Kidney epithelial cell (primary cell): ENCODE measurements around the gene PIEZO1. TPM values are rescaled to one million over a fixed set of nuclear protein-coding genes. Genes with fewer than 3 reads are reported as not detected.

Experiments
- DNase-seq: peaks from one replicate; pipeline ENCODE4 v3.0.0-alpha.2; 2010; ENCODE audit warnings: low read depth
- H3K27me3 ChIP-seq: 2 replicates; pipeline ENCODE4 v1.6.0; 2011; ENCODE audit warnings: low read length; ENCODE audit not compliant: control insufficient read depth, insufficient read depth
- H3K36me3 ChIP-seq: 2 replicates; pipeline ENCODE4 v1.5.1; 2011; ENCODE audit warnings: low read length; ENCODE audit not compliant: control insufficient read depth, insufficient read depth
- H3K4me3 ChIP-seq: 2 replicates; pipeline ENCODE4 v1.5.1; 2011; ENCODE audit warnings: low read depth, mild to moderate bottlenecking, control low read depth, low read length
- total RNA-seq: library from RNA; depleted of rRNA; stranded (reverse); fragments of >200 nt; gene quantifications from 2 replicates; pipeline ENCODE4 v1.2.3, GENCODE V29; 2015
- TF ChIP-seq, protein P1 (sequence below): IDR thresholded peaks from 2 replicates; pipeline ENCODE4 v1.5.1; 2011; ENCODE audit warnings: mild to moderate bottlenecking, moderate library complexity, low read length, control low read depth, inconsistent platforms; ENCODE audit not compliant: insufficient read depth, poor library complexity, severe bottlenecking

Gene PIEZO1
- total RNA-seq, 1 donor from 2014 or later, result 309 TPM

DNA sequence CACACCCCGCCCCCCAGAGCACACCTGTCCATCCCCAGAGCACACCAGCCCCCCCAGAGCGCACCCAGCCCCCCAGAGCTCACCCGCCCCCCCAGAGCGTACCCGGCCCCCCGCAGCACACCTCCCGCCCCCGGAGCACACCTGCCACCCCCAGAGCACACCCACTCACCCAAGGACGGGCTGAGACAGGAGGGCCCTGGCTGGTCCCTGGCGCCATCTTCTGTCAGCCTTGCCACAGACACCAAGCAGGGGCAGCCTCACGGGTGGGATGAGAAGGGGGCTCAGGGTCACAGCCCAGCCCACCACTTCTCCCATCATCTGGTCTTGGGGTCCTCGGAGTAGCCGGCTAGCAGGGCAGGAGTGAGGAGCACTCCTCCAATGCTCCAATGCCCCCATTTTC, 31.8 kb downstream of the PIEZO1 start:
- DNase-seq, result no peak
- no peak overlapping the region for H3K4me3 ChIP-seq
- H3K27me3 ChIP-seq, result no peaks in the 10 kb centered on the region
- peaks cover 1% of the 10 kb centered on the region for H3K36me3 ChIP-seq
- TF ChIP-seq, protein P1, sequence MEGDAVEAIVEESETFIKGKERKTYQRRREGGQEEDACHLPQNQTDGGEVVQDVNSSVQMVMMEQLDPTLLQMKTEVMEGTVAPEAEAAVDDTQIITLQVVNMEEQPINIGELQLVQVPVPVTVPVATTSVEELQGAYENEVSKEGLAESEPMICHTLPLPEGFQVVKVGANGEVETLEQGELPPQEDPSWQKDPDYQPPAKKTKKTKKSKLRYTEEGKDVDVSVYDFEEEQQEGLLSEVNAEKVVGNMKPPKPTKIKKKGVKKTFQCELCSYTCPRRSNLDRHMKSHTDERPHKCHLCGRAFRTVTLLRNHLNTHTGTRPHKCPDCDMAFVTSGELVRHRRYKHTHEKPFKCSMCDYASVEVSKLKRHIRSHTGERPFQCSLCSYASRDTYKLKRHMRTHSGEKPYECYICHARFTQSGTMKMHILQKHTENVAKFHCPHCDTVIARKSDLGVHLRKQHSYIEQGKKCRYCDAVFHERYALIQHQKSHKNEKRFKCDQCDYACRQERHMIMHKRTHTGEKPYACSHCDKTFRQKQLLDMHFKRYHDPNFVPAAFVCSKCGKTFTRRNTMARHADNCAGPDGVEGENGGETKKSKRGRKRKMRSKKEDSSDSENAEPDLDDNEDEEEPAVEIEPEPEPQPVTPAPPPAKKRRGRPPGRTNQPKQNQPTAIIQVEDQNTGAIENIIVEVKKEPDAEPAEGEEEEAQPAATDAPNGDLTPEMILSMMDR, result no peak

DNA sequence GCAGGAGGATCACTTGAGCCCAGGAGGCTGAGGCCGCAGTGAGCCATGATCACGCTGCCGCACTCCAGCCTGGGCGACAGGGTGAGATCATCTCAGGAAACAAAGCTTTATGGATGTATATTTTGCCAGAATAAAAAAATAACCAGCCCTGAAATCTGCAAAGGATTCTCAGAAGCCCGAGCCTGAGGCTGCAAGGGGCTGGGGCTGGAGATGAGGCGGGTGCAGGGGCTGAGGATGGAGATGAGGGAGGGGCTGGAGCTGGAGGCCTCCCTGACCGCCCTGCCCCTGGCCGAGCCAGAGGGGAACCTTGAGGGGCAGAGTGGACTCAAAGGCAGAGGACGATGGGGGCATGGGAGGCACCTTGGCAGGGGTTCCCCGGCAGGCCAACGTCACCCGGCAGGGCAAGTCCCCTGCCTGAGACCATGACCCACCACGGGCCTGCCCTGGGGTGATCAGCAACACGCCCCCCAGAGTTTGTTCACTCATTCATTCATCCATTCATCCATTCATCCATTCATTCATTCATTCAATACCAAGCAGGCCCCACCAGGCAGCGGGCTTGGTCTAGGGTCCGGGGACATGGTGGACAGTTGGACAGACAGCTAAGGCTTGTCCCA, 32.5 kb downstream of the PIEZO1 start:
- Histone ChIP-seq H3K4me3 (no peak overlapping the region), H3K36me3 (peaks cover 1% of the 10 kb centered on the region), H3K27me3 (no peaks in the 10 kb centered on the region)
- DNase-seq, result no peak
- TF ChIP-seq, protein P1, result no peak

DNA sequence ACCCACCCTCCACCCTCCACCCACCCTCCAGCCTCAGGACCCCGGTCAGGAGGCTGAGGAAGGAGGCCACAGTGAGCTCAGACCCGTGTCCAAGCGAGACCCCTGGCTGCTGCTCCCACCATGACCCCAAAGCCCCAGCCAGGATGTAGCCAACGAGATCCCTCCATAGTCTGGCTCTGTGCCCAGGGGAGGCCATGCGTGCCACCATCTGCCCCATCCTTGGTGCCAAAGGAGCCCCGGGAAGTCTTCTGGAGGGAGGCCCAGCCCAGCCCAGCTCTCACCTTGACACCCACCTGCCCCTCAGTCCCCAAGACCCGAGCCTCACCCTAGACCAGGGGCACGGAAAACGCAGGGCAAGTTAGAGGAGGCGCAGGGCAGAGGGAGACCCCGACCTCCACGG, 34.2 kb downstream of the PIEZO1 start:
- Histone ChIP-seq H3K27me3 (no peaks in the 10 kb centered on the region), H3K36me3 (peaks cover 1% of the 10 kb centered on the region), H3K4me3 (no peak overlapping the region)
- no peak for DNase-seq
- TF ChIP-seq, protein P1, result no peak

DNA sequence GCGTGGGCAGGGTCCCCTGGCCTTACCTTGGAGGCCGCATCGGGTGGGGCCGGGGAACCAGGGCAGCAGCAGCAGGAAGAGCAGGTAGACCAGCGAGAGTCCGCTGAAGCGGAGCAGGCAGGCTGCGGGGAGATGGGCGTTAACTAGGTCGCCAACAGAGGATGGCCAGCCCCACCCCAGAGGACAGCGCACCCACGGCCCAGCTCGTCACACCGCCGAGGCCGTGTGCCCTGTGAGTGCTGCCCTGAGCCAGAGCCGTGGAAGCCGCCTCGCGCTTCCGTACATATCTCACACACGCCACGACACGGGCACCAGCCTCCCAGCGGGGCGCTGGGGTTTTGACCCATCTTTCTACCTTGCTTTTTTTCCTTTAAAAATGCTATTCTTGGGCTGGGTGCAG, 35.7 kb downstream of the PIEZO1 start:
- TF ChIP-seq, protein P1, result no peak
- H3K36me3 ChIP-seq, result peaks cover 1% of the 10 kb centered on the region

DNA sequence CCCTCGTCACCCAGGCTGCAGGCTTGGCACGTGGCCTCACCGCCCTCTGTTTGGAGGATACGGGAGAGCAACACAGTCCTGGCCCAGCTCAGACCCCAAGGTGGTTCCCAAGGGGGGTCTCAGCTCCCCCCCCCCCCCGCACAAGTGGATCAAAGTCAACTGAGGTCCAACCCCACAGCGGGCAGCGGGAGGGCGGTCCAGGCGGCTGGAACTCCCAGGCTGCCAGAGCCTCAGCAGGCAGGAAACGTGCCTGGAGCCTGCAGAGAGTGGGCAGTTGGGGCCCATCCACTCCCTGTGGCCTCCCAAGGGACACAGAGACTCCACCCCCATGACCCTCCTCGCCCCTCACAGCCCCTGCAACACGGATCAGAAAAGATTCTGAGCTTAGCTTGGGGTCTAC, 36.7 kb downstream of the PIEZO1 start:
- no peaks in the 10 kb centered on the region for H3K27me3 ChIP-seq
- peaks cover 1% of the 10 kb centered on the region for H3K36me3 ChIP-seq
- H3K4me3 ChIP-seq, result no peak overlapping the region
- no peak for DNase-seq
- TF ChIP-seq, protein P1, result no peak

More for the DNA sequence above, 35.7 kb downstream of the PIEZO1 start:
- Histone ChIP-seq H3K4me3 (no peak overlapping the region), H3K27me3 (no peaks in the 10 kb centered on the region)
- DNase-seq, result no peak
